ENCODE data around the gene NEURL3.

GRCh38 chr2:96520231-96520630 is 15.1 kb upstream of the NEURL3 start:
- TF ChIP-seq GATA2 (IDR thresholded peaks at IDR 0.05; ENCODE audit: low read depth, low read length), result no peak
- no peak for TF ChIP-seq GATA3 (IDR thresholded peaks at IDR 0.05; ENCODE audit: low read depth, low read length)

Measured in SH-SY5Y (cell line).